Prostate gland (tissue), 2 donors: ENCODE data around the gene VDR.

Experiments used
- POLR2AphosphoS5 ChIP-seq: sonication (generic); formaldehyde crosslinking; IDR thresholded peaks from one replicate; pipeline ENCODE4 v1.6.1; 2017; ENCODE audit warnings: antibody characterized with exemption
- TF ChIP-seq, protein P1 (sequence below), 4 experiments: fragments of 200-600 bp in 2 of 4; fragments of 450-650 bp in 2 of 4; sonication (generic) in 2 of 4; IDR thresholded peaks; 1 replicate in 3 of 4; 2 replicates in 1 of 4; pipeline ENCODE4 v1.5.1; 2016 to 2019; ENCODE audit warnings: antibody characterized with exemption in 4 of 4, mild to moderate bottlenecking in 2 of 4, moderate library complexity in 2 of 4

- no peak for TF ChIP-seq POLR2AphosphoS5
- TF ChIP-seq, protein P1, sequence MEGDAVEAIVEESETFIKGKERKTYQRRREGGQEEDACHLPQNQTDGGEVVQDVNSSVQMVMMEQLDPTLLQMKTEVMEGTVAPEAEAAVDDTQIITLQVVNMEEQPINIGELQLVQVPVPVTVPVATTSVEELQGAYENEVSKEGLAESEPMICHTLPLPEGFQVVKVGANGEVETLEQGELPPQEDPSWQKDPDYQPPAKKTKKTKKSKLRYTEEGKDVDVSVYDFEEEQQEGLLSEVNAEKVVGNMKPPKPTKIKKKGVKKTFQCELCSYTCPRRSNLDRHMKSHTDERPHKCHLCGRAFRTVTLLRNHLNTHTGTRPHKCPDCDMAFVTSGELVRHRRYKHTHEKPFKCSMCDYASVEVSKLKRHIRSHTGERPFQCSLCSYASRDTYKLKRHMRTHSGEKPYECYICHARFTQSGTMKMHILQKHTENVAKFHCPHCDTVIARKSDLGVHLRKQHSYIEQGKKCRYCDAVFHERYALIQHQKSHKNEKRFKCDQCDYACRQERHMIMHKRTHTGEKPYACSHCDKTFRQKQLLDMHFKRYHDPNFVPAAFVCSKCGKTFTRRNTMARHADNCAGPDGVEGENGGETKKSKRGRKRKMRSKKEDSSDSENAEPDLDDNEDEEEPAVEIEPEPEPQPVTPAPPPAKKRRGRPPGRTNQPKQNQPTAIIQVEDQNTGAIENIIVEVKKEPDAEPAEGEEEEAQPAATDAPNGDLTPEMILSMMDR (IDR thresholded peaks at IDR 0.05): no peak
These were observed 49.3 kb upstream of the VDR start for GRCh38 chr12:47954058-47954457.
